Peyer's patch (tissue), 4 donors: ENCODE data around the gene CD37. TPM values are rescaled to one million over a fixed set of nuclear protein-coding genes. Genes with fewer than 3 reads are reported as not detected.

Experiments used
- DNase-seq, 3 donors: peaks; one replicate each; pipeline ENCODE4 v3.0.0-alpha.2; 2017 to 2019
- H3K27ac ChIP-seq, 4 donors: fragments of 200-600 bp; sonication (generic); one replicate each; pipeline ENCODE4 v1.5.1; 2016 to 2019
- H3K27me3 ChIP-seq, 2 donors: fragments of 200-600 bp; sonication (generic); one replicate each; pipeline ENCODE4 v1.5.1; 2019
- H3K36me3 ChIP-seq, 3 donors: fragments of 200-600 bp; sonication (generic); one replicate each; pipeline ENCODE4 v1.5.1; 2016 to 2019
- H3K4me1 ChIP-seq, 4 donors: fragments of 200-600 bp; sonication (generic); one replicate each; pipeline ENCODE4 v1.5.1; 2016 to 2019
- H3K4me3 ChIP-seq, 4 donors: fragments of 200-600 bp; sonication (generic); 1 replicate in 3 of 4; 2 replicates in 1 of 4; pipeline ENCODE4 v1.5.1; 2016 to 2019; ENCODE audit warnings: mild to moderate bottlenecking in 1 of 4
- H3K9me3 ChIP-seq, 4 donors: fragments of 200-600 bp; sonication (generic); one replicate each; pipeline ENCODE4 v1.5.1; 2016 to 2019; ENCODE audit warnings: mild to moderate bottlenecking in 1 of 4
- CTCF ChIP-seq, 6 experiments: fragments of 450-650 bp in 4 of 6; fragments of 200-600 bp in 2 of 6; sonication (generic) in 1 of 6; IDR thresholded peaks; one replicate each; pipeline ENCODE4 v1.5.1; 2017 to 2019; ENCODE audit warnings: antibody characterized with exemption in 6 of 6, mild to moderate bottlenecking in 3 of 6, moderate library complexity in 1 of 6
- POLR2A ChIP-seq, 2 donors: fragments of 450-650 bp; IDR thresholded peaks; one replicate each; pipeline ENCODE4 v1.5.1; 2017; ENCODE audit warnings: antibody characterized with exemption in 2 of 2, mild to moderate bottlenecking in 2 of 2, moderate library complexity in 2 of 2
- total RNA-seq, 4 donors: library from RNA; depleted of rRNA; stranded (reverse); fragments of >200 nt; gene quantifications; one replicate each; pipeline ENCODE4 v1.1.0, GENCODE V29; 2016

The CD37 gene
- total RNA-seq, 4 donors from 2014 or later: 12.3 to 203 (median 48.4) TPM

GRCh38 chr19:49342291-49342721 lies 7.1 kb downstream of the CD37 start:
- Histone ChIP-seq H3K4me1 (peaks cover 0 to 29% (median 20%) of the 10 kb centered on the region in 4 donors), H3K27me3 (no peaks in the 10 kb centered on the region), H3K4me3 (no peak overlapping the region), H3K27ac (no peak overlapping the region), H3K9me3 (no peaks in the 10 kb centered on the region), H3K36me3 (peaks cover 0 to 14% (median 0%) of the 10 kb centered on the region in 3 donors)
- DNase-seq: peak in 2 of 3 donors; percentile 34 to 45
- no peak for TF ChIP-seq CTCF (IDR thresholded peaks at IDR 0.05)
- TF ChIP-seq POLR2A (IDR thresholded peaks at IDR 0.05): no peak

GRCh38 chr19:49343123-49343522 lies 7.9 kb downstream of the CD37 start:
- Histone ChIP-seq H3K27ac (no peak overlapping the region), H3K4me3 (no peak overlapping the region), H3K4me1 (peaks cover 0 to 29% (median 18%) of the 10 kb centered on the region in 4 donors), H3K36me3 (peaks cover 0 to 16% (median 0%) of the 10 kb centered on the region in 3 donors), H3K27me3 (no peaks in the 10 kb centered on the region), H3K9me3 (no peaks in the 10 kb centered on the region)
- DNase-seq: peak in 2 of 3 donors; percentile 21 to 39
- TF ChIP-seq POLR2A (IDR thresholded peaks at IDR 0.05) (no peak), CTCF (IDR thresholded peaks at IDR 0.05) (no peak)

GRCh38 chr19:49344505-49345423 lies 9.6 kb downstream of the CD37 start:
- no peak for TF ChIP-seq POLR2A (IDR thresholded peaks at IDR 0.05)
- Histone ChIP-seq H3K27ac (no peak overlapping the region), H3K27me3 (no peaks in the 10 kb centered on the region), H3K9me3 (no peaks in the 10 kb centered on the region), H3K4me1 (peaks cover 0 to 16% (median 6%) of the 10 kb centered on the region in 4 donors), H3K4me3 (no peak overlapping the region), H3K36me3 (peaks cover 0 to 28% (median 0%) of the 10 kb centered on the region in 3 donors)
- peak in 1 of 3 donors; percentile 21 for DNase-seq

GRCh38 chr19:49347191-49347590 lies 12.0 kb downstream of the CD37 start:
- Histone ChIP-seq H3K9me3 (no peaks in the 10 kb centered on the region), H3K4me1 (no peaks in the 10 kb centered on the region), H3K4me3 (no peak overlapping the region), H3K36me3 (peaks cover 0 to 33% (median 0%) of the 10 kb centered on the region in 3 donors), H3K27ac (no peak overlapping the region), H3K27me3 (no peaks in the 10 kb centered on the region)
- TF ChIP-seq CTCF (IDR thresholded peaks at IDR 0.05) (no peak), POLR2A (IDR thresholded peaks at IDR 0.05) (no peak)
- DNase-seq: no peak

GRCh38 chr19:49347835-49348234 lies 12.6 kb downstream of the CD37 start:
- TF ChIP-seq POLR2A (IDR thresholded peaks at IDR 0.05) (no peak), CTCF (IDR thresholded peaks at IDR 0.05) (no peak)
- Histone ChIP-seq H3K27me3 (no peaks in the 10 kb centered on the region), H3K36me3 (peaks cover 0 to 33% (median 0%) of the 10 kb centered on the region in 3 donors), H3K4me3 (no peak overlapping the region), H3K4me1 (no peaks in the 10 kb centered on the region), H3K9me3 (no peaks in the 10 kb centered on the region), H3K27ac (peak overlapping the region in 1 of 4 donors; percentile 21)
- DNase-seq: no peak
